H1 (cell line): Measurements from ENCODE around the gene PPP2R3A. TPM values are rescaled to one million over a fixed set of nuclear protein-coding genes. Genes with fewer than 3 reads are reported as not detected.

Source experiments
- EZH2 ChIP-seq: fragments of 200-600 bp; sonication (generic); IDR thresholded peaks from 2 replicates; pipeline ENCODE4 v1.7.1; 2012; ENCODE audit warnings: low read depth, mild to moderate bottlenecking, moderate library complexity, low read length, inconsistent platforms; ENCODE audit not compliant: severe bottlenecking
- KDM4A ChIP-seq: IDR thresholded peaks from one replicate; pipeline ENCODE4 v1.7.1; 2012; ENCODE audit warnings: low read depth, mild to moderate bottlenecking, moderate library complexity, low read length, inconsistent platforms; ENCODE audit not compliant: severe bottlenecking
- RBBP5 ChIP-seq: IDR thresholded peaks from 2 replicates; pipeline ENCODE4 v1.7.1; 2012; ENCODE audit warnings: low read depth, mild to moderate bottlenecking, inconsistent platforms, low read length, moderate library complexity, borderline replicate concordance
- RNF2 ChIP-seq: fragments of 200-900, 300-1000 bp; sonication (generic); IDR thresholded peaks from 2 replicates; pipeline ENCODE4 v1.7.1; 2016; ENCODE audit warnings: borderline replicate concordance, low read depth, mild to moderate bottlenecking, antibody characterized with exemption, low read length; ENCODE audit not compliant: poor library complexity, severe bottlenecking; ENCODE audit errors: missing control alignments
- polyA plus RNA-seq, 7 experiments: library from polyadenylated mRNA; depleted of rRNA in 3 of 7; stranded (reverse) in 5 of 7; unstranded in 2 of 7; fragments of >200 nt in 5 of 7; fragments of 200-250 nt in 2 of 7; gene quantifications; 1 replicate in 5 of 7; 2 replicates in 1 of 7; 4 replicates in 1 of 7; pipeline versions ENCODE4 v1.2.1 to v1.2.3, GENCODE V29; 2011 to 2013; ENCODE audit warnings: missing spikeins in 2 of 7, mixed read lengths in 2 of 7
- total RNA-seq: library from RNA; stranded (reverse); fragmentation: NEBNext Ultra II Directional; extraction: Animal tissue kit (Norgen Biotek cat#: 25700); gene quantifications from 2 replicates; pipeline ENCODE4 v1.2.1, GENCODE V29; 2021

Gene PPP2R3A
- total and polyA plus RNA-seq, 2 of the 8 experiments (the other 6 are each of a cell fraction or from before 2014, with no cell fraction given): 4.1 to 15.2 TPM

GRCh38 chr3:135975053-135975452 is 9.5 kb downstream of the PPP2R3A start (continued):
- TF ChIP-seq KDM4A (no peak), EZH2 (no peak), RBBP5 (no peak), RNF2 (no peak)
